GM12892 (cell line): ENCODE data around the gene USP44.

Experiments used
- POLR2A ChIP-seq: IDR thresholded peaks from 2 replicates; pipeline ENCODE4 v1.6.1; 2011; ENCODE audit warnings: low read depth, low read length, control low read depth
- POLR2AphosphoS5 ChIP-seq: IDR thresholded peaks from 2 replicates; pipeline ENCODE4 v1.6.1; 2011; ENCODE audit warnings: low read depth, low read length, control low read depth
- TAF1 ChIP-seq: IDR thresholded peaks from 2 replicates; pipeline ENCODE4 v1.6.1; 2011; ENCODE audit warnings: low read depth, mild to moderate bottlenecking, control low read depth, low read length, borderline replicate concordance

DNA sequence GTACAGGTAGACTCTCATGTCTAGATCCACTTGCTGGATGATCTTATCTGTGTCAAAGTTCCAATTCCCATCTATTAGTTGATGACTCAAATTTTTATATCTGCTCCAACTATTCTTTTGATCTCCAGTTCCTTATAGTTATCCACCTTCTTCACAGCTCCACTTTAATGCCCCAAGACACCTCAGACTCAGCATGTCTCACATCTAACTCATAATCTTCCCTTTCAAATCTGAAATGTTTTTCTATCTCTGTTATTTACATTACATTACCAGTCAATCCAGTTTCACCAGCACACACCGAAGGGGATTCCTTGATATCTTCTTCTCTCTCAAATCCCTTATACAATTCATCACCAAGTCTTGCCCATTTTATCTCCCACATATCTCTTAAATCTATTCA is 81.0 kb downstream of the USP44 start:
- TF ChIP-seq POLR2A (no peak), TAF1 (no peak), POLR2AphosphoS5 (no peak)
